Measurements from ENCODE around the gene DNAJC30. TPM values are rescaled to one million over a fixed set of nuclear protein-coding genes. Genes with fewer than 3 reads are reported as not detected.
A peak's percentile ranks its signal among the peaks of the same experiment; 100 is the strongest.

Gene DNAJC30
- total RNA-seq, 1 donor from 2014 or later = 1.0 TPM

DNA sequence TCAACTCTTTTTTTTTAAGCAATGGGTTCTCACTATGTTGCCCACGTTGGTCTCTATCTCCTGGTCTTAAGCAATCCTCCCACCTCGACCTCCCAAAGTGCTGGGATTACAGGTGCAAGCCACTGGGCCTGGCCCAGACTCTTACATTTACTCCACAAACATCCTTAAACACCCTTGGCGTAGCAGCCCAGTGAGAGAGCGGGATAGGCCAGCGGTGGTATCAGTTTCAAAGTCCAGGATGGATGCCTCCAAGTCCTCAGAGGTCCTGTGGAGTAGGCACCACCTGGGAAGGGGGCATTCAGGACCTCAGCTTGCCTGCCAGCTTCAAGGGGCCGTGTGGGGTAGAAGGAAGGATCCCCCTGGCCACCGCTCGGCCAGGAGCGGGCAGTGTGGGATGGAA, 33.7 kb downstream of the DNAJC30 start:
- DNase-seq (ENCODE audit: low read depth in 2 of 2) = no peak

DNA sequence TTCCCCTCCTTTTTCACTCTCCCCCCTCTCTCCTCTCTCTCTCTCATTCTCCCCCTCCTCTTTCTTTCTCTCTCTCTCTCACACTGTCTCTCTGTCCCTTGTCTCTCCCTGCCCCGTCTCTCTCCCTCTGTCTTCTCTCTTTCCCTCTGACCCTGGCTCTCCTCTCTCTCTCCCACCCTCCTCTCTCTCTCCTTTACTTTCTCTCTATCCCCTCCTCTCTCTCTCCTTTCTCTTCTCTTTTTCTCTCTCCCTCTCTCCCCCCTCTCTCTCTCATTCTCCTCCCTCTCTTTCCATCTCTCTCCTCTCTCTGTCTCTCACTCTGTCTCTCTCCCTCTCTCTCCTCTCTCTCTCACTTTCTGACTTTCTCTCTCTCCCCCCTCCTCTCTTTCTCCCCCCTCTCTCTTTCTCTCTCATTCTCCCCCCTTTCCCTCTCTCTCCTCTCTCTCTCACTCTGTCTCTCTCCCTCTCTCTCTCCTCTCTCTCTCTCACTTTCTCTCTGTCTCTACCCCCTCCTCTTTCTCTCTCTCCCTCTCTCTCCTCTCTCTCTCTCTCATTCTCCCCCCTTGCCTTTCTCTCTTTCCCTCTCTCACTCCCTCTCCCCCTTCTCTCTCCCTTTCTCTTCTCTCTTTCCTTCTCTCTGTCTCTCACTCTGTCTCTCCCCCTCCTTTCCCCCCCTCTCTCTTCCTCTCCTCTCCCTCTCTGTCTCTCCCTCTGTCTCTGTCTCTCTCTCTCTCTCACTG, 34.5 kb downstream of the DNAJC30 start:
- DNase-seq (ENCODE audit: low read depth in 2 of 2) = no peak

DNA sequence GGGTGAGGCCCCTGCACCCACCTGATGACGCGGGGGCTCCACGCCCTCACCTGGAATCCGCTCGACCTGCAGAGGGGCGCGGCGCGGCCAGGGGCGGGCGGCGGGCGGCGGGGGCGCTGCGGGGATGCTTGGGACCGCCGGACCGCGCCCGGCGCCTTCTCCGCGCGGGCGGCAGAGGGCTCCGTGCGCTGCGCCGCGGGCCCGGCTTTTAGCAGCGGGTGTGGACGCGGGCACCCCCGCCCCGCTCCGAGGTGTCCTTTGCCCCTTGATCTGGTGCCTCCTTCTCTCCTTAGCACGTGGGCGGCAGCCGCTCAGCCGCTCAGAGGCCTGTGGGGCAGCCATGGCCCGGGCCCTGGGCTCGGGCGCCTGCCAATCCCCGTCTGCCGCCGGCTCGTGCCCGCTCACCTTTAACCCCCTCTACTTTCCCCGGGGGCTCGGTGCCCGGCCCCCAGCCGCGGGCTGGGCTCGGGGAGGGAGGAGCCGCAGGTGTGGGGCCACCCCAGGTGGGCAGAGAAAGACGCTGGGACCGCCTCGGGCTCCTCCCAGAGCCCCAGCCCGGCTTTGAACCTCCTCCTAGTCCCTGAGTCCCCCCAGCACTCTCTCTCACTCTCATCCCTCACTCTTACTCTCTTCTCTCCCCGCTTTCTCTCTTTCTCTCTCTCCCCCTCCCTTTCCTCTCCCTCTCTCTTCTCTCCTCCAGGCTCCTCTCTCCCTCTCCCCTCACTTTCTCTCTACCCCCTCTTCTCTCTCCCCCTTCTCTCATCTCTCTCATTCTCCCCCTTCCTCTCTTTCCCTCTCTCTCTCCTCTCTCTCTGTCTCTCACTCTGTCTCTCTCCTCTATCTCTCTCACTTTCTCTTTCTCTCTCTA, 35.3 kb downstream of the DNAJC30 start:
- DNase-seq (ENCODE audit: low read depth in 2 of 2) = peak in 1 of 2 donors; percentile 5

- no peak for DNase-seq (ENCODE audit: low read depth in 2 of 2)
Observed at GRCh38 chr7:73646785-73647724, 36.2 kb downstream of the DNAJC30 start.

- no peak for DNase-seq (ENCODE audit: low read depth in 2 of 2)
Observed at GRCh38 chr7:73645643-73646174, 37.5 kb downstream of the DNAJC30 start.

- no peak for DNase-seq (ENCODE audit: low read depth in 2 of 2)
Observed at GRCh38 chr7:73644688-73645286, 38.5 kb downstream of the DNAJC30 start.

DNA sequence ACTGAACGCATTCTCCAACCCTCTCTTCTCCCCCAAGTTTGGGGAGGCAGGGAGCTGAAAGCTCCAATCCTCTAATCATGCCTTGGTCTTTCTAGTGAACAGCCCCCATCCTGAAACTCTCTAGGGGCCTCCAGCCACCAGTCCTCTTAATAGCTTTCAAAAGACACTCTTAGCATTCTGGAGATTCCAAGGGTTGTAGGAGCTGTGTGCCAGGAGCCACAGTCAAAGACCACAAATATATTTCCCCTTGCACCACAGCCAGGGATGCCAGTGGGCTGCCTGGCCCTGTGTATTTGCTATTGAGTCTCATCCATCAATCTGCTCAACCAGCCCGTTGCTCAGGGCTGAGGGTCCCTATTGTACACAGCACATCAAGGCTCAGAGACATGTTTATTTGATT, 40.4 kb downstream of the DNAJC30 start:
- no peak for DNase-seq (ENCODE audit: low read depth in 2 of 2)

GRCh38 chr7:73638911-73639310, 44.3 kb downstream of the DNAJC30 start:
- DNase-seq (ENCODE audit: low read depth in 2 of 2) = no peak

DNA sequence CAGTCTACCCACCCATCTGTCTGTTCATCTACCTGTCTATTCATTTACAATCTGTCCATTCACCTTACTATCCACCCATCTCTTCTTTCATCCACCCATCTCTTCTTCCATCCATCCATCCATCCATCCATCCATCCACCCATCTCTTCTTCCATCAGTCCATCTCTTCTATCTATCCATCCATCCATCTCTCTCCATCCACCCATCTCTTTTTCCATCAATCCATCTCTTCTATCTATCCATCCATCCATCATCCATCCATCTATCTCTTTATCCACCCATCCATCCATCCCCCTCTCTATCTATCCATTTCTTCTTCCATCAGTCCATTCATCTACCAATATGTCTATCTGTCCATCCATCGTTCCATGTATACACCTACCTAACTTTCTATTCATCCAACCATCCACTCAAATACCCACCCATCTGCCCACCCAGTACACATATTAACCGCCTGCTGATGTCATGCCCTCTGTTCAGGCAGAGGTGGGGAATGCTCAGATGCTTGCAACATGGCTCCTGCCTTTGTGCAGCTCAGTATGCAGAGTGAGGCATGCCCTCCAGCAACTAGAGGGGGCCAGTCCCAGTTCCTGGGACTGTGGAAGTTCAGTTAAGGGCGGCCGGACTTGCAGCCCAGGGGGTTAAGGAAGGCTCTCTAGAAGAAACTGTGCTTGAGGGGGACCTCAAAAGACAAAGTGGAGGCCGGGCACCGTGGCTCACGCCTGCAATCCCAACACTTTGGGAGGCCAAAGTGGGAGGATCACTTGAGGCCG, 47.6 kb downstream of the DNAJC30 start:
- no peak for DNase-seq (ENCODE audit: low read depth in 2 of 2)

DNA sequence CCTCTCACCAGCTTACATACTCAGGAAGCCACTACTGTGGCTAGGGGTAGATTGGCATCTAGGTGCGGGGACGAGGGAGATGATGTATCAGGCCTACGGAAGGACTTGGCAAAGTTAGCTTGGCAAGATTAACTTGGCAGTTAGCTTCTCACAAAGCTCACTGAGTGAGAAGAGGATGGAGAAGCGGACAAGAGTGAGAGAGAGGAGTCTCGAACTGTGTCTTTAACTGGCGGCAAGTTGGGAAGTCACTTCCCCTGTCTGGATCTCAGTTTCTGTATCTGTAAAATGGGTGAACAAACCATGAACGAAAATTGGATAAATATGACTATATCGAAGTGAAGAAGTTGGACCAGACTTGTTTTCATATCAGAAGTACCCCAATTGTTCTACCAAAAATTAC, 49.4 kb downstream of the DNAJC30 start:
- no peak for DNase-seq (ENCODE audit: low read depth in 2 of 2)

- DNase-seq (ENCODE audit: low read depth in 2 of 2) = no peak
Observed at GRCh38 chr7:73633323-73633722, 49.9 kb downstream of the DNAJC30 start.

DNA sequence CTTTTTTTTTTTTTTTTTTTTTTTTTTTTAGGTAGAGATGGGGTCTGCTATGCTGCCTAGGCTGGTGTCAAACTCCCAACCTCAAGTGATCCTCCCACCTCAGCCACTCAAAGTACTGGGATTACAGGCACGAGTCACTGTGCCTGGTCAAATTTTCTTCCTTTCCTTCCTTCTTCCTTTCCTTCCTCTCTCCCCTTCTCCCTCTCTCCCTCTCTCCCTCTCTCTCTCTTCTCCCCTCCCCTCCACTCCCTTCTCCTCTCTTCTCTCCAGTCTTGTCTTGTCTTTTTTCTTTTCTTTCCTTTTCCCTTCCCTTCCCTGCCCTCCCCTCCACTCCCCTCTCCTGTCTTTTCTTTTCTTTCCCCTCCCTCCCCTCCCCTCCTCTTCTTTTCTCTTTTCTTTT, 51.7 kb downstream of the DNAJC30 start:
- no peak for DNase-seq (ENCODE audit: low read depth in 2 of 2)

Other genes with a start within 250 kb of the DNAJC30 start
- gene FZD9, start 249.7 kb downstream of the DNAJC30 start, total RNA-seq = 4.4 and 11.0 TPM in 2 replicates
- gene BAZ1B, start 161.2 kb downstream of the DNAJC30 start, total RNA-seq = 37.2 and 37.3 TPM in 2 replicates
- 21.3 and 24.9 TPM in 2 replicates for gene BCL7B, start 125.8 kb downstream of the DNAJC30 start, total RNA-seq
- gene TBL2, start 104.9 kb downstream of the DNAJC30 start, total RNA-seq = 38.6 and 70.0 TPM in 2 replicates
- gene MLXIPL, start 58.9 kb downstream of the DNAJC30 start, total RNA-seq = not detected in 2 replicates
- gene VPS37D, start 15.6 kb downstream of the DNAJC30 start, total RNA-seq = 2.7 and 3.8 TPM in 2 replicates
- 33.1 and 38.0 TPM in 2 replicates for gene BUD23, start 144 bp upstream of the DNAJC30 start, total RNA-seq
- gene STX1A, start 36.2 kb upstream of the DNAJC30 start, total RNA-seq = 7.0 and 7.2 TPM in 2 replicates
- 7.1 and 7.7 TPM in 2 replicates for gene ABHD11, start 55.3 kb upstream of the DNAJC30 start, total RNA-seq
- gene CLDN3, start 86.8 kb upstream of the DNAJC30 start, total RNA-seq = 0.13 and 0.26 TPM in 2 replicates
- under 0.01 and 0.25 TPM in 2 replicates for gene CLDN4, start 147.5 kb upstream of the DNAJC30 start, total RNA-seq
- 0.90 and 1.0 TPM in 2 replicates for gene METTL27, start 159.1 kb upstream of the DNAJC30 start, total RNA-seq
- gene TMEM270, start 177.7 kb upstream of the DNAJC30 start, total RNA-seq = not detected in 2 replicates

Measured in dermis microvascular lymphatic vessel endothelial cell (primary cell).